RWPE1 (cell line): ENCODE results near the gene OR51M1.
"Not testable (repeated sequence)": the region's sequence is repeated elsewhere in the genome, so short reads cannot be mapped to it uniquely, and the experiment has no call there.

Experiments used
- CTCF ChIA-PET: fragments of 350-600 bp; sonication (Branson Sonifier 250); formaldehyde crosslinking; extraction: SDS; loops from one replicate; lab custom pipeline; 2021; lab: Yijun Ruan, JAX
- POLR2A ChIA-PET: fragments of 400-600 bp; formaldehyde crosslinking; extraction: SDS; loops from one replicate; lab custom pipeline; 2020; ENCODE audit warnings: antibody characterized with exemption; ENCODE audit not compliant: low non-redundant PET; lab: Yijun Ruan, JAX
- DNase-seq: peaks from one replicate; pipeline ENCODE4 v3.0.0; 2012; ENCODE audit warnings: low spot score
- H3K27ac ChIP-seq: fragments of 450-650 bp; 2 replicates; pipeline ENCODE4 v1.5.1; 2017
- TF ChIP-seq, protein P1 (sequence below): fragments of 450-650 bp; conservative IDR thresholded peaks from 2 replicates; pipeline ENCODE4 v1.5.1; 2017; ENCODE audit warnings: low read depth, mild to moderate bottlenecking

OR51M1 gene, protein sequence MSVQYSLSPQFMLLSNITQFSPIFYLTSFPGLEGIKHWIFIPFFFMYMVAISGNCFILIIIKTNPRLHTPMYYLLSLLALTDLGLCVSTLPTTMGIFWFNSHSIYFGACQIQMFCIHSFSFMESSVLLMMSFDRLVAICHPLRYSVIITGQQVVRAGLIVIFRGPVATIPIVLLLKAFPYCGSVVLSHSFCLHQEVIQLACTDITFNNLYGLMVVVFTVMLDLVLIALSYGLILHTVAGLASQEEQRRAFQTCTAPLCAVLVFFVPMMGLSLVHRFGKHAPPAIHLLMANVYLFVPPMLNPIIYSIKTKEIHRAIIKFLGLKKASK

DNA sequence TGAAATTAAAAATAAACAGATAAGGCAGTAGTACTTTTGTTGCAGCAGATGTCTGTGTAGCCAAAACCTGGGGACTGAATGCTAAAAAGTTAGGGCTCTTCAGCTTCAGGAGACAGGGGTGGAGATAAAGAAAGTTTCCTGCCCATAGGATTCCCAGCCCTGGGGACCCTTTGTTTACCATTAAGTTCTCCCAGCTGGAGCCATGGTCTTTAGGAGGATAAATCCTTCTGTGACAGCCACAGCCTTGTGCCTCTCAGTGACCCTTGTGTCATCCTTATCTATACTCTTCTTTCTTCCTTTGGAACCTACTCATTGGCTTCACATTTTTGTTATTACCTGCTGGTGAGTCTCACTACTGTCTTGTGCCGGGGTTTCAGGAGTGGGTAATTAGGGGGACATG is at the start of gene OR51M1:
TSS of gene OR51M1 (plus strand) at position 237 of the 400 bp plus-strand sequence. CDS start 5,587 bp downstream, outside the sequence.
- POLR2A ChIA-PET, result no interaction called here
- TF ChIP-seq, protein P1, sequence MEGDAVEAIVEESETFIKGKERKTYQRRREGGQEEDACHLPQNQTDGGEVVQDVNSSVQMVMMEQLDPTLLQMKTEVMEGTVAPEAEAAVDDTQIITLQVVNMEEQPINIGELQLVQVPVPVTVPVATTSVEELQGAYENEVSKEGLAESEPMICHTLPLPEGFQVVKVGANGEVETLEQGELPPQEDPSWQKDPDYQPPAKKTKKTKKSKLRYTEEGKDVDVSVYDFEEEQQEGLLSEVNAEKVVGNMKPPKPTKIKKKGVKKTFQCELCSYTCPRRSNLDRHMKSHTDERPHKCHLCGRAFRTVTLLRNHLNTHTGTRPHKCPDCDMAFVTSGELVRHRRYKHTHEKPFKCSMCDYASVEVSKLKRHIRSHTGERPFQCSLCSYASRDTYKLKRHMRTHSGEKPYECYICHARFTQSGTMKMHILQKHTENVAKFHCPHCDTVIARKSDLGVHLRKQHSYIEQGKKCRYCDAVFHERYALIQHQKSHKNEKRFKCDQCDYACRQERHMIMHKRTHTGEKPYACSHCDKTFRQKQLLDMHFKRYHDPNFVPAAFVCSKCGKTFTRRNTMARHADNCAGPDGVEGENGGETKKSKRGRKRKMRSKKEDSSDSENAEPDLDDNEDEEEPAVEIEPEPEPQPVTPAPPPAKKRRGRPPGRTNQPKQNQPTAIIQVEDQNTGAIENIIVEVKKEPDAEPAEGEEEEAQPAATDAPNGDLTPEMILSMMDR, result no peak
- no peak within 1 kb of the TSS for H3K27ac ChIP-seq
- CTCF ChIA-PET, result interaction anchor here (0.5 to 0.6 kb wide), 3 partner anchors 40 to 924 kb away, joined by 3 to 4 read pairs (median 3); no protein-coding TSS in a partner anchor
- DNase-seq, result no peak

DNA sequence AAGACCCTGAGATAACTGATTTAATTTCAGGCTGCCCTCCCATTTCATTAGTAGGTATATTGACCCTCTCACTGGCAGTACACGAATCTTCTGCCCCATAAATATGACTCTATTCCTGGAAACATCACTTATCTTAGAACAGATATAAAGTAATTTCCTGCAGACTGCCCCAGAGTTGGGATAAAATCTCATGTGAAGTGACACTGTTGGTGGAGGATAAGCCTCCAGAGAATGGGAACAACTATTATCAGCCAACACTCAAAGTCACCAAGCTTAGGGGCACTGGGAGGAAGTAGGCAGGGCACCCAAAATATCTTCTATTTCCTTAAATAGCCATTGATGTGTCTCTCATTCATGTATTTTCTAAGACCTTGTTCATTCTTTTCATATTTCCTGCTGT is 48.4 kb upstream of the OR51M1 start:
- no peak for DNase-seq
- TF ChIP-seq, protein P1, result no peak
- ChIA-PET POLR2A (no interaction called here), CTCF (no interaction called here)
- H3K27ac ChIP-seq, result no peak overlapping the region

DNA sequence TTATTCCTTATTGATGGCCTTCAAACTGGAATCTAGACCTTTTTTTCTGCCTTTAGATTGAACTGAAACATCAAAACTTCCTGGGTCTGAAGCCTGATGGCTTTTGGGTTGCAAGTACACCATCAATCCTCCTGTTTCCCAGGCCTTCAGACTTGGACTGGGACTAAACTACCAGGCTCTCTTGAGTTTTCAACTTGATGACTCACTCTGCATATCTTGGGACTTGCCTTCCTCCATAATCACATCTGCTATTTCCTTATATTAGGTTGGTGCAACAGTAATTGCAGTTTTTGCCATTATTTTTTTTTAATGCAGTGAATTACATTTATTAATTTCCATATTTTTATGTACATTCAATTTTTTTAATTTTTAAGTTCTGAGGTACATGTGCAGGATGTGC is 47.3 kb upstream of the OR51M1 start:
- no peak overlapping the region for H3K27ac ChIP-seq
- no peak for DNase-seq
- TF ChIP-seq, protein P1, result no peak
- ChIA-PET POLR2A (no interaction called here), CTCF (interaction anchor here (0.6 kb wide), 1 partner anchor 741 kb away, joined by 3 read pairs; no protein-coding TSS in a partner anchor)

DNA sequence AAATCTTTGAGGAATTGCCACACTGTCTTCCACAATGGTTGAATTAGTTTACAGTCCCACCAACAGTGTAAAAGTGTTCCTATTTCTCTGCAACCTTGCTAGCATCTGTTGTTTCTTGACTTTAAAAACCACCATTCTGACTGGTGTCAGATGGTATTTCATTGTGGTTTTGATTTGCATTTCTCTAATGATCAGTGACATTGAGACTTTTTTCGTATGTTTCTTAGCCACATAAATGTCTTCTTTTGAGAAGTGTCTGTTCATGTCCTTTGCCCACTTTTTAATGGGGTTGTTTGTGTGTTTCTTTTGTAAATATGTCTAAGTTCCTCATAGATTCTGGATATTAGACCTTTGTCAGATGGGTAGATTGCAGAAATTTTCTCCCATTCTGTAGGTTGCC is 46.4 kb upstream of the OR51M1 start:
- DNase-seq, POLR2A ChIA-PET, H3K27ac ChIP-seq: not testable (repeated sequence)
- CTCF ChIA-PET, result interaction anchor here (0.7 kb wide), 1 partner anchor 922 kb away, joined by 3 read pairs; no protein-coding TSS in a partner anchor

DNA sequence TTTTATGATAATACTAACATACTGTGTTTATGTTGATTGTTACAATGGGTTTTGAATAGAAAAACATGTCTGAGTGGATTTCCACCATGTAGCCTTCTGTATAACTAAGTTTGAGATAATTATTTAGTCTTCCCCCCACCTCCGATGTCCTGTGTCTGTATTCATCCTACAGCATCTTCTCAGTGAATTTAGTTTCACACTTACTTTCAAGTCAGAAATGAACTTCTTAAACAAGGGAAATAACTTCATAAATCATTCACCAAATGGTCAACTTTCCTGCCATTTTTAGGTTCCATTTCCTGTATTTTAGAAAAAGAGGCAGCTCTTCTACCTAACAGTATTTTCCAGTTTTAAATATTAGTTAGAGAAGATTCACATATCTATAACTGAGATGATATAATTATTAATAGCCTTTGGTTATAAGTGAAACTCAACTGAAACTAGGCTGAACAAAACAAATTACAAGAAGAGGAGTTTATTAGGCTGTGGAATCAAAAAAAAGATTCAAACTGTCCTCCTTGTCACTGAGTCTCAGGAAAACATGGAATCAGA is 43.8 kb upstream of the OR51M1 start:
- CTCF ChIA-PET, result no interaction called here
- no peak overlapping the region for H3K27ac ChIP-seq
- TF ChIP-seq, protein P1, result no peak
- POLR2A ChIA-PET, result no interaction called here
- DNase-seq, result no peak

DNA sequence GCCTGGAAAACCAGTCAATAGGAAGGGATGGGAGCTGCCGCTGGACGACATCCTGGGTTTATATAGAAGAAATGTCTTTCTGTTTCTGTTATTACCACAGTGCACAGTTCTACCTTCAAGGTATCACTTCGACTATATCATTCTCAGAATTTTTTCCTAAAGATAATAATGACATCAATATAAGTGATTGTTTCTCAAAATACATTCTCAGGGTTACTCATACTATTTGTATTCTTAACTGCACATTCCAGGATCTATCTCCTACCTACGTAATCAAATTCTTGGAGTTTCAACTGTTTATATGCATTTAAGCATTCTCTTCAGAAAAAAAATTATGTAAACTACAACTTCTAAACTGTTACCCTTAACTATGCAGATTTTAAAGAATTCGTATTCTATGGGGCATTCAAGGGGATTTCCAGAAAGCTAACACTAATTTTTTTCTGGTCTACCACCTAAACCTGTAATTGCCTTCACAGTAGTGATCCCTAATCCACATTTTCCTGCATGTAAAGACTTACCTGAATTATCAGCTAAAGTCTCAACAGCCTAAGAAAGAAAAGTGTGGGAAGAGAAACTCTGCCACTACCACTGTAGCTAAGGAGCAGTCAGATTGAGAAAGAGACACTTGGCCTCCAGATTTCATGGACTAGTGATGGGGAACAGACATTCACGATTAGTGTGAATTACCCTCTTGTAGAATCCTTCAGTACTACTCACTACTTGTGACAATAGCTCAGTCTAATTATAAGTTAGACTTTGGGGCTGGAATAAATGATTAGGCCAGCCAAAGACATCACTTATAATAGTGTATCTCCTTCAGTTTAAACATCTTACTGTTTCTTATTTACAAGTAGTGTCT is 39.9 kb upstream of the OR51M1 start, which contains the start of gene OR51B5:
TSS of gene OR51B5 (minus strand) at position 51 of the 862 bp plus-strand sequence. CDS start at position 51, 0 bp downstream.
- DNase-seq, result no peak
- CTCF ChIA-PET, result interaction anchor here (0.5 kb wide), 2 partner anchors 73 to 98 kb away, joined by 3 to 4 read pairs; no protein-coding TSS in a partner anchor

More for the DNA sequence above, 39.9 kb upstream of the OR51M1 start, which contains the start of gene OR51B5:
- TF ChIP-seq, protein P1, result no peak
- no peak within 1 kb of the TSS for H3K27ac ChIP-seq
- POLR2A ChIA-PET, result no interaction called here
